ENCODE results near the gene RNF225.
"Not testable (repeated sequence)": the region's sequence is repeated elsewhere in the genome, so short reads cannot be mapped to it uniquely, and the experiment has no call there.

The RNF225 gene

GRCh38 chr19:58374200-58374599, 21.3 kb upstream of the RNF225 start:
- Histone ChIP-seq H3K23ac (ENCODE audit: low read depth, low read length, poor library complexity) (no peak overlapping the region), H3K4me3 (ENCODE audit: low read length in 2 of 2) (no peak overlapping the region), H4K91ac (ENCODE audit: low read depth, low read length, poor library complexity) (no peak overlapping the region), H2BK15ac (ENCODE audit: low read length) (no peak overlapping the region), H3K18ac (ENCODE audit: low read length) (no peak overlapping the region), H4K8ac (ENCODE audit: low read depth, low read length) (no peak overlapping the region), H3K4me2 (ENCODE audit: insufficient read depth, low read length, poor library complexity, severe bottlenecking) (no peak overlapping the region), H3K9ac (ENCODE audit: low read depth, low read length, poor library complexity) (no peak overlapping the region), H2AK5ac (ENCODE audit: low read depth, low read length) (no peak overlapping the region), H2BK120ac (ENCODE audit: low read depth, low read length) (no peak overlapping the region), H3K27me3 (ENCODE audit: control insufficient read depth in 3 of 3, insufficient read depth in 3 of 3, low read depth in 1 of 3, low read length in 3 of 3) (no peaks in the 10 kb centered on the region), H2BK12ac (ENCODE audit: low read length) (no peak overlapping the region), H3K4ac (ENCODE audit: low read length) (no peak overlapping the region), H3K79me1 (ENCODE audit: low read depth, low read length) (peaks cover 3% of the 10 kb centered on the region), H3K4me1 (ENCODE audit: control insufficient read depth in 2 of 2, insufficient read depth in 1 of 2, low read depth in 1 of 2, low read length in 2 of 2) (no peaks in the 10 kb centered on the region), H3K14ac (ENCODE audit: low read length) (no peak overlapping the region), H3K36me3 (replicated peaks in 1 of 2; ENCODE audit: control insufficient read depth in 2 of 2, insufficient read depth in 2 of 2, low read length in 2 of 2) (peaks cover 3 to 5% of the 10 kb centered on the region in 2 donors), H2BK5ac (ENCODE audit: low read length) (peak overlapping the region; percentile 84), H3K27ac (replicated peaks; ENCODE audit: low read length) (no peak overlapping the region), H3K9me3 (replicated peaks in 1 of 2; ENCODE audit: control insufficient read depth in 2 of 2, insufficient read depth in 1 of 2, low read depth in 1 of 2, low read length in 2 of 2) (no peaks in the 10 kb centered on the region), H2AFZ (ENCODE audit: low read length) (no peak overlapping the region)
- DNase-seq (ENCODE audit: low spot score): no peak
- WGBS, 2 donors (ENCODE audit: extremely low coverage in 2 of 2, insufficient read length in 2 of 2, insufficient replicate concordance in 1 of 2): no CpG with 5 or more reads among the region's 4 CpGs

- not testable (repeated sequence) for H2BK12ac ChIP-seq (ENCODE audit: low read length); H2BK120ac ChIP-seq (ENCODE audit: low read depth, low read length); H3K14ac ChIP-seq (ENCODE audit: low read length); H3K27ac ChIP-seq (replicated peaks; ENCODE audit: low read length); H4K91ac ChIP-seq (ENCODE audit: low read depth, low read length, poor library complexity); H3K36me3 ChIP-seq (replicated peaks in 1 of 2; ENCODE audit: control insufficient read depth in 2 of 2, insufficient read depth in 2 of 2, low read length in 2 of 2); H4K8ac ChIP-seq (ENCODE audit: low read depth, low read length); H2BK5ac ChIP-seq (ENCODE audit: low read length); H2BK15ac ChIP-seq (ENCODE audit: low read length); H3K9ac ChIP-seq (ENCODE audit: low read depth, low read length, poor library complexity); H3K4me2 ChIP-seq (ENCODE audit: insufficient read depth, low read length, poor library complexity, severe bottlenecking); H3K4ac ChIP-seq (ENCODE audit: low read length); H3K27me3 ChIP-seq (ENCODE audit: control insufficient read depth in 3 of 3, insufficient read depth in 3 of 3, low read depth in 1 of 3, low read length in 3 of 3); DNase-seq (ENCODE audit: low spot score); H3K4me3 ChIP-seq (ENCODE audit: low read length in 2 of 2); H3K4me1 ChIP-seq (ENCODE audit: control insufficient read depth in 2 of 2, insufficient read depth in 1 of 2, low read depth in 1 of 2, low read length in 2 of 2); H3K18ac ChIP-seq (ENCODE audit: low read length); H3K79me1 ChIP-seq (ENCODE audit: low read depth, low read length); H3K23ac ChIP-seq (ENCODE audit: low read depth, low read length, poor library complexity); H2AFZ ChIP-seq (ENCODE audit: low read length); H3K9me3 ChIP-seq (replicated peaks in 1 of 2; ENCODE audit: control insufficient read depth in 2 of 2, insufficient read depth in 1 of 2, low read depth in 1 of 2, low read length in 2 of 2); H2AK5ac ChIP-seq (ENCODE audit: low read depth, low read length)
- WGBS, 2 donors (ENCODE audit: extremely low coverage in 2 of 2, insufficient read length in 2 of 2, insufficient replicate concordance in 1 of 2): no CpG with 5 or more reads among the region's 7 CpGs
Measured at GRCh38 chr19:58376724-58377123, 18.7 kb upstream of the RNF225 start.

- peaks cover 0 to 2% of the 10 kb centered on the region in 2 donors for H3K36me3 ChIP-seq (replicated peaks in 1 of 2; ENCODE audit: control insufficient read depth in 2 of 2, insufficient read depth in 2 of 2, low read length in 2 of 2)
- peak overlapping the region in 1 of 2 donors; percentile 62 for H3K4me3 ChIP-seq (ENCODE audit: low read length in 2 of 2)
- H2BK12ac ChIP-seq (ENCODE audit: low read length): no peak overlapping the region
- no peak overlapping the region for H3K4ac ChIP-seq (ENCODE audit: low read length)
- H2BK120ac ChIP-seq (ENCODE audit: low read depth, low read length): no peak overlapping the region
- no peak overlapping the region for H3K14ac ChIP-seq (ENCODE audit: low read length)
- no peak overlapping the region for H2BK15ac ChIP-seq (ENCODE audit: low read length)
- no peak overlapping the region for H4K91ac ChIP-seq (ENCODE audit: low read depth, low read length, poor library complexity)
- H2AFZ ChIP-seq (ENCODE audit: low read length): no peak overlapping the region
- no peak overlapping the region for H3K23ac ChIP-seq (ENCODE audit: low read depth, low read length, poor library complexity)
- DNase-seq (ENCODE audit: low spot score): no peak
- H2BK5ac ChIP-seq (ENCODE audit: low read length): no peak overlapping the region
- no peak overlapping the region for H3K4me2 ChIP-seq (ENCODE audit: insufficient read depth, low read length, poor library complexity, severe bottlenecking)
- H3K9me3 ChIP-seq (replicated peaks in 1 of 2; ENCODE audit: control insufficient read depth in 2 of 2, insufficient read depth in 1 of 2, low read depth in 1 of 2, low read length in 2 of 2): no peaks in the 10 kb centered on the region
- peak overlapping the region; percentile 74 for H2AK5ac ChIP-seq (ENCODE audit: low read depth, low read length)
- H3K27me3 ChIP-seq (ENCODE audit: control insufficient read depth in 3 of 3, insufficient read depth in 3 of 3, low read depth in 1 of 3, low read length in 3 of 3): no peaks in the 10 kb centered on the region
- WGBS, 2 donors (ENCODE audit: extremely low coverage in 2 of 2, insufficient read length in 2 of 2, insufficient replicate concordance in 1 of 2): no CpG with 5 or more reads among the region's 6 CpGs
- no peak overlapping the region for H3K9ac ChIP-seq (ENCODE audit: low read depth, low read length, poor library complexity)
- H3K4me1 ChIP-seq (ENCODE audit: control insufficient read depth in 2 of 2, insufficient read depth in 1 of 2, low read depth in 1 of 2, low read length in 2 of 2): peaks cover 1 to 7% of the 10 kb centered on the region in 2 donors
- no peak overlapping the region for H3K27ac ChIP-seq (replicated peaks; ENCODE audit: low read length)
- H4K8ac ChIP-seq (ENCODE audit: low read depth, low read length): no peak overlapping the region
- H3K18ac ChIP-seq (ENCODE audit: low read length): no peak overlapping the region
- H3K79me1 ChIP-seq (ENCODE audit: low read depth, low read length): peaks cover 3% of the 10 kb centered on the region
Measured at GRCh38 chr19:58379246-58379645, 16.2 kb upstream of the RNF225 start.

- peak overlapping the region; percentile 61 for H3K9ac ChIP-seq (ENCODE audit: low read depth, low read length, poor library complexity)
Measured at GRCh38 chr19:58380037-58380661, 15.3 kb upstream of the RNF225 start.

More at GRCh38 chr19:58380037-58380661, 15.3 kb upstream of the RNF225 start:
- Histone ChIP-seq H3K4ac (ENCODE audit: low read length) (no peak overlapping the region), H3K27me3 (ENCODE audit: control insufficient read depth in 3 of 3, insufficient read depth in 3 of 3, low read depth in 1 of 3, low read length in 3 of 3) (no peaks in the 10 kb centered on the region), H3K14ac (ENCODE audit: low read length) (peak overlapping the region; percentile 0), H3K18ac (ENCODE audit: low read length) (peak overlapping the region; percentile 96), H2AK5ac (ENCODE audit: low read depth, low read length) (no peak overlapping the region), H2BK12ac (ENCODE audit: low read length) (no peak overlapping the region), H2BK120ac (ENCODE audit: low read depth, low read length) (no peak overlapping the region), H2AFZ (ENCODE audit: low read length) (peak overlapping the region; percentile 89), H2BK15ac (ENCODE audit: low read length) (no peak overlapping the region), H3K36me3 (replicated peaks in 1 of 2; ENCODE audit: control insufficient read depth in 2 of 2, insufficient read depth in 2 of 2, low read length in 2 of 2) (peaks cover 0 to 2% of the 10 kb centered on the region in 2 donors), H3K27ac (replicated peaks; ENCODE audit: low read length) (peak overlapping the region; percentile 68), H4K91ac (ENCODE audit: low read depth, low read length, poor library complexity) (no peak overlapping the region), H3K4me1 (ENCODE audit: control insufficient read depth in 2 of 2, insufficient read depth in 1 of 2, low read depth in 1 of 2, low read length in 2 of 2) (peaks cover 1 to 7% of the 10 kb centered on the region in 2 donors), H3K4me3 (ENCODE audit: low read length in 2 of 2) (peak overlapping the region; percentile 62 to 87), H2BK5ac (ENCODE audit: low read length) (no peak overlapping the region), H4K8ac (ENCODE audit: low read depth, low read length) (no peak overlapping the region), H3K23ac (ENCODE audit: low read depth, low read length, poor library complexity) (peak overlapping the region; percentile 99), H3K9me3 (replicated peaks in 1 of 2; ENCODE audit: control insufficient read depth in 2 of 2, insufficient read depth in 1 of 2, low read depth in 1 of 2, low read length in 2 of 2) (no peaks in the 10 kb centered on the region), H3K4me2 (ENCODE audit: insufficient read depth, low read length, poor library complexity, severe bottlenecking) (peak overlapping the region; percentile 94), H3K79me1 (ENCODE audit: low read depth, low read length) (peaks cover 3% of the 10 kb centered on the region)
- DNase-seq (ENCODE audit: low spot score): no peak
- no CpG with 5 or more reads among the region's 24 CpGs for WGBS, 2 donors (ENCODE audit: extremely low coverage in 2 of 2, insufficient read length in 2 of 2, insufficient replicate concordance in 1 of 2)
